Gastroesophageal sphincter (tissue), 4 donors: ENCODE results near the gene C3orf38. TPM values are rescaled to one million over a fixed set of nuclear protein-coding genes. Genes with fewer than 3 reads are reported as not detected.
"Not testable (repeated sequence)": the region's sequence is repeated elsewhere in the genome, so short reads cannot be mapped to it uniquely, and the experiment has no call there.

Experiments used
- ATAC-seq: fragments of 150-250 bp; one replicate; pipeline ENCODE4 v1.9.1; 2016; ENCODE audit warnings: mild to moderate bottlenecking, moderate library complexity
- H3K27ac ChIP-seq, 4 donors: fragments of 200-600 bp; sonication (generic) in 3 of 4; 1 replicate in 3 of 4; 2 replicates in 1 of 4; pipeline ENCODE4 v1.5.1; 2016 to 2019
- H3K27me3 ChIP-seq: fragments of 200-600 bp; sonication (generic); one replicate; pipeline ENCODE4 v1.5.1; 2019
- H3K36me3 ChIP-seq, 2 donors: fragments of 200-600 bp; sonication (generic); one replicate each; pipeline ENCODE4 v1.5.1; 2019; ENCODE audit warnings: control low read depth in 1 of 2
- H3K4me1 ChIP-seq, 3 donors: fragments of 200-600 bp; sonication (generic); 1 replicate in 2 of 3; 2 replicates in 1 of 3; pipeline ENCODE4 v1.5.1; 2016 to 2019; ENCODE audit warnings: control low read depth in 2 of 3
- H3K4me3 ChIP-seq, 2 donors: fragments of 200-600 bp; sonication (generic); one replicate each; pipeline ENCODE4 v1.5.1; 2019; ENCODE audit warnings: mild to moderate bottlenecking in 1 of 2, moderate library complexity in 1 of 2
- H3K9me3 ChIP-seq, 3 donors: fragments of 200-600 bp; sonication (generic); one replicate each; pipeline ENCODE4 v1.5.1; 2017 to 2019; ENCODE audit warnings: control low read depth in 2 of 3
- CTCF ChIP-seq, 4 experiments: fragments of 200-600 bp in 2 of 4; fragments of 450-650 bp in 2 of 4; sonication (generic) in 1 of 4; IDR thresholded peaks; one replicate each; pipeline ENCODE4 v1.5.1; 2017 to 2019; ENCODE audit warnings: antibody characterized with exemption in 4 of 4, mild to moderate bottlenecking in 2 of 4, moderate library complexity in 2 of 4
- EP300 ChIP-seq: sonication (generic); formaldehyde crosslinking; IDR thresholded peaks from one replicate; pipeline ENCODE4 v1.6.1; 2017; ENCODE audit warnings: antibody characterized with exemption, mild to moderate bottlenecking
- POLR2A ChIP-seq, 2 donors: fragments of 450-650 bp; IDR thresholded peaks; one replicate each; pipeline ENCODE4 v1.6.1; 2017; ENCODE audit warnings: antibody characterized with exemption in 2 of 2, mild to moderate bottlenecking in 2 of 2, moderate library complexity in 1 of 2
- POLR2AphosphoS5 ChIP-seq: sonication (generic); formaldehyde crosslinking; IDR thresholded peaks from one replicate; pipeline ENCODE4 v1.6.1; 2017; ENCODE audit warnings: antibody characterized with exemption
- WGBS, 2 donors: methylation state at CpG; one replicate each; pipeline ENCODE4 v1.1.5; 2018; ENCODE audit warnings: low coverage in 1 of 2; 5-methylcytosine and 5-hydroxymethylcytosine counted together
- total RNA-seq, 4 donors: library from RNA; depleted of rRNA; stranded (reverse); fragments of >200 nt; gene quantifications; one replicate each; pipeline ENCODE4 v1.1.0, GENCODE V29; 2016

C3orf38 gene
- total RNA-seq, 4 donors from 2014 or later, result 15.6 to 23.0 (median 16.9) TPM

- Histone ChIP-seq H3K4me1 (peaks cover 0 to 16% (median 5%) of the 10 kb centered on the region in 3 donors), H3K36me3 (peaks cover 0 to 18% of the 10 kb centered on the region in 2 donors), H3K9me3 (no peaks in the 10 kb centered on the region), H3K27ac (no peak overlapping the region), H3K4me3 (no peak overlapping the region), H3K27me3 (no peaks in the 10 kb centered on the region)
- TF ChIP-seq POLR2AphosphoS5, result no peak
- peak; percentile 56 to 70 (median 62) for TF ChIP-seq CTCF (IDR thresholded peaks at IDR 0.05)
- ATAC-seq, result peak; percentile 61
- WGBS, 2 donors, result 35 to 44% methylated on average over 4 to 5 of the region's 5 CpGs
These were observed 36.2 kb upstream of the C3orf38 start for GRCh38 chr3:88113311-88114162.

GRCh38 chr3:88114878-88115549 is 34.7 kb upstream of the C3orf38 start:
- Histone ChIP-seq H3K9me3 (no peaks in the 10 kb centered on the region), H3K27me3 (no peaks in the 10 kb centered on the region), H3K4me1 (peaks cover 0 to 16% (median 5%) of the 10 kb centered on the region in 3 donors), H3K4me3 (no peak overlapping the region), H3K27ac (no peak overlapping the region), H3K36me3 (peaks cover 0 to 18% of the 10 kb centered on the region in 2 donors)
- TF ChIP-seq EP300, result no peak
- TF ChIP-seq CTCF (IDR thresholded peaks at IDR 0.05), result no peak
- no peak for TF ChIP-seq POLR2A (IDR thresholded peaks at IDR 0.05)
- no peak for TF ChIP-seq POLR2AphosphoS5
- ATAC-seq, result no peak
- 88 to 94% methylated on average over 2 to 3 of the region's 3 CpGs for WGBS, 2 donors

GRCh38 chr3:88117683-88118082 is 32.1 kb upstream of the C3orf38 start:
- Histone ChIP-seq H3K4me1 (peaks cover 0 to 14% (median 0%) of the 10 kb centered on the region in 3 donors), H3K4me3 (no peak overlapping the region), H3K27me3 (no peaks in the 10 kb centered on the region), H3K36me3 (peaks cover 0 to 18% of the 10 kb centered on the region in 2 donors), H3K9me3 (no peaks in the 10 kb centered on the region), H3K27ac (no peak overlapping the region)
- TF ChIP-seq POLR2A (IDR thresholded peaks at IDR 0.05), result no peak
- no peak for TF ChIP-seq CTCF (IDR thresholded peaks at IDR 0.05)
- no peak for TF ChIP-seq POLR2AphosphoS5
- no peak for TF ChIP-seq EP300
- 0% methylated on average over 1 of the region's 1 CpG for WGBS, 2 donors
- ATAC-seq, result no peak

- Histone ChIP-seq H3K4me1 (peaks cover 0 to 14% (median 0%) of the 10 kb centered on the region in 3 donors), H3K36me3 (peaks cover 0 to 18% of the 10 kb centered on the region in 2 donors)
- ATAC-seq, H3K9me3 ChIP-seq, H3K27ac ChIP-seq, H3K4me3 ChIP-seq, H3K27me3 ChIP-seq: not testable (repeated sequence)
- WGBS, 2 donors, result 91 to 100% methylated on average over 1 of the region's 2 CpGs
These were observed 31.2 kb upstream of the C3orf38 start for GRCh38 chr3:88118603-88119002.

- WGBS, 2 donors, result 100% methylated on average over 1 of the region's 1 CpG
- Histone ChIP-seq H3K27me3 (no peaks in the 10 kb centered on the region), H3K36me3 (no peaks in the 10 kb centered on the region), H3K4me3 (no peak overlapping the region), H3K9me3 (no peaks in the 10 kb centered on the region), H3K4me1 (peaks cover 0 to 23% (median 0%) of the 10 kb centered on the region in 3 donors), H3K27ac (no peak overlapping the region)
- ATAC-seq, result no peak
- TF ChIP-seq POLR2A (IDR thresholded peaks at IDR 0.05) (no peak), POLR2AphosphoS5 (no peak), CTCF (IDR thresholded peaks at IDR 0.05) (no peak), EP300 (no peak)
These were observed 26.2 kb upstream of the C3orf38 start for GRCh38 chr3:88123526-88123925.
